Measurements from ENCODE around the gene MTA1.

DNA sequence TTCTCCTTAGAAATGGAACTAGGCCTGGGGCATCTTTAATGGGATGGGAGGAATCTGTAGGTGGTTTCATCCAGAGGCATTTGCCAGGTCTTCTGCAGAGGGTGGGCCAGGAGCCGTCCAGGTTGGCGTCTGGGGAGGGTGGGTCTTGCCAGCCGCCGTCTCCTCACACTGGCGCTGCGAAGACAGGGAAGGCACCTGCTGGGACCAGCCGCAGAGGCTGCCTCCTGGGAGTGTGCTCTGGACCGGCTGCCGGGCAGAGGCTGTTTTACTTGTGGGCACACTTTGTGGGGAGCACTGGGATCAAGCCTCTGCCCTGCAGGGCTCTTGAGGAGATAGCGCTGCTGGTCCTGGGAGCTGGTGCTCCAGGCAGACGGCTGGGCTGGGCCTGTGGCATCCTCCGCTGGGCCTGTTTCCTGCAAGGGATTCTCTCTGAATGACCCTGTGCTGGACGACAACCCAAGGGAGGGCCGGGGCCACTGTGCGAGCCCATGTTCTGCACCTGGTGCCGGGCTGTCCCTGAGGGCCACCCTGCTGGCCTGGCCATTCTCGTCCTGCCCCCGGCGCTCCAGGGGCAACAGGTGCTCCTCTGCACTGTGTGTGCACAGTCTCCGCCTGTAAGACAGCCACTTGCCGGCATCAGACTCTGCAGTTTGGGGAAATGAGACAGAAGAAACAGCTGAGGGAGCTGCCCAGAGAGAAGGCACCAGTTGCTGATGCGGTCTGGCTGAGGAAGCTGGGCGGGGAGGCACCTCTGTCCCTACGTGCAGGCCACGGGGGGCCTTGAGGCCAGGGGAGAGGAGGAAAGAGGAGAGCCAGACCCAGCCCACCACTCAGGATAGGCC lies 31.3 kb upstream of the MTA1 start:
- TF ChIP-seq, protein P1, sequence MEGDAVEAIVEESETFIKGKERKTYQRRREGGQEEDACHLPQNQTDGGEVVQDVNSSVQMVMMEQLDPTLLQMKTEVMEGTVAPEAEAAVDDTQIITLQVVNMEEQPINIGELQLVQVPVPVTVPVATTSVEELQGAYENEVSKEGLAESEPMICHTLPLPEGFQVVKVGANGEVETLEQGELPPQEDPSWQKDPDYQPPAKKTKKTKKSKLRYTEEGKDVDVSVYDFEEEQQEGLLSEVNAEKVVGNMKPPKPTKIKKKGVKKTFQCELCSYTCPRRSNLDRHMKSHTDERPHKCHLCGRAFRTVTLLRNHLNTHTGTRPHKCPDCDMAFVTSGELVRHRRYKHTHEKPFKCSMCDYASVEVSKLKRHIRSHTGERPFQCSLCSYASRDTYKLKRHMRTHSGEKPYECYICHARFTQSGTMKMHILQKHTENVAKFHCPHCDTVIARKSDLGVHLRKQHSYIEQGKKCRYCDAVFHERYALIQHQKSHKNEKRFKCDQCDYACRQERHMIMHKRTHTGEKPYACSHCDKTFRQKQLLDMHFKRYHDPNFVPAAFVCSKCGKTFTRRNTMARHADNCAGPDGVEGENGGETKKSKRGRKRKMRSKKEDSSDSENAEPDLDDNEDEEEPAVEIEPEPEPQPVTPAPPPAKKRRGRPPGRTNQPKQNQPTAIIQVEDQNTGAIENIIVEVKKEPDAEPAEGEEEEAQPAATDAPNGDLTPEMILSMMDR (IDR thresholded peaks at IDR 0.05; ENCODE audit: low read depth, low read length) = no peak
- TF ChIP-seq, protein P2, sequence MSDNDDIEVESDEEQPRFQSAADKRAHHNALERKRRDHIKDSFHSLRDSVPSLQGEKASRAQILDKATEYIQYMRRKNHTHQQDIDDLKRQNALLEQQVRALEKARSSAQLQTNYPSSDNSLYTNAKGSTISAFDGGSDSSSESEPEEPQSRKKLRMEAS (IDR thresholded peaks at IDR 0.05; ENCODE audit: low read depth, low read length) = no peak
- TF ChIP-seq POLR2A (IDR thresholded peaks at IDR 0.05; ENCODE audit: extremely low read depth, insufficient read length) (no peak), MYC (IDR thresholded peaks at IDR 0.05; ENCODE audit: low read depth, low read length) (peak; percentile 44; the same call in 1 of the 2 replicates)

Data from NB4 (cell line).